Heart right ventricle (tissue), 16 donors: ENCODE results near the gene TBC1D3B. TPM values are rescaled to one million over a fixed set of nuclear protein-coding genes. Genes with fewer than 3 reads are reported as not detected.
"Not testable (repeated sequence)": the region's sequence is repeated elsewhere in the genome, so short reads cannot be mapped to it uniquely, and the experiment has no call there.

Experiments used
- ATAC-seq, 8 donors: fragments of 200-7000 bp; cut with Tn5 transposase; one replicate each; pipeline ENCODE4 v1.9.1; 2020; ENCODE audit warnings: mild to moderate bottlenecking in 8 of 8, moderate library complexity in 8 of 8, moderate number of reproducible peaks in 1 of 8
- DNase-seq, 2 donors: peaks; one replicate each; pipeline ENCODE4 v3.0.0-alpha.2; 2020
- H3K27ac ChIP-seq, 10 donors: fragments of 200-600 bp; sonication (generic) in 2 of 10; one replicate each; pipeline versions ENCODE4 v1.5.0 to v1.8.0; 2020 to 2022; ENCODE audit warnings: mild to moderate bottlenecking in 3 of 10
- H3K27me3 ChIP-seq, 7 donors: fragments of 200-600 bp; one replicate each; pipeline ENCODE4 v1.8.0; 2021 to 2022; ENCODE audit warnings: mild to moderate bottlenecking in 2 of 7
- H3K36me3 ChIP-seq, 9 donors: fragments of 200-600 bp; sonication (generic) in 1 of 9; one replicate each; pipeline versions ENCODE4 v1.5.0 to v1.8.0; 2020 to 2022; ENCODE audit warnings: mild to moderate bottlenecking in 2 of 9
- H3K4me1 ChIP-seq, 9 donors: fragments of 200-600 bp; sonication (generic) in 1 of 9; one replicate each; pipeline versions ENCODE4 v1.5.0 to v1.8.0; 2020 to 2022; ENCODE audit warnings: mild to moderate bottlenecking in 4 of 9
- H3K4me3 ChIP-seq, 10 donors: fragments of 200-600 bp; sonication (generic) in 2 of 10; one replicate each; pipeline versions ENCODE4 v1.5.0 to v1.8.0; 2020 to 2022; ENCODE audit warnings: mild to moderate bottlenecking in 7 of 10, moderate library complexity in 2 of 10
- H3K9me3 ChIP-seq, 11 donors: fragments of 200-600 bp in 10 of 11; sonication (generic) in 2 of 11; one replicate each; pipeline versions ENCODE4 v1.5.0 to v1.8.0; 2013 to 2022; ENCODE audit warnings: mild to moderate bottlenecking in 2 of 11, control low read depth in 1 of 11, moderate library complexity in 1 of 11
- WGBS, 2 donors: extraction: QIAGEN DNeasy Blood & Tissue Kit; methylation state at CpG; one replicate each; pipeline ENCODE4 v1.1.7; 2013; ENCODE audit warnings: inconsistent platforms in 1 of 2; 5-methylcytosine and 5-hydroxymethylcytosine counted together
- intact Hi-C, 10 donors: fragments of 100-400 bp; cut with DNase I; formaldehyde crosslinking; loops; one replicate each; pipeline versions ENCODE4 v1.11.1 to v1.14.2; 2022
- polyA plus RNA-seq, 2 donors: library from polyadenylated mRNA; stranded (reverse); fragments of 200-250 nt; gene quantifications; one replicate each; pipeline ENCODE4 v1.2.3, GENCODE V29; 2013
- total RNA-seq, 10 donors: library from RNA; stranded (reverse); fragmentation: NEBNext Ultra II Directional in 3 of 10; extraction: Animal tissue kit (Norgen Biotek cat#: 25700) in 3 of 10; gene quantifications; one replicate each; pipeline versions ENCODE4 v1.2.1 to v1.2.4, GENCODE V29; 2021 to 2023
- TF ChIP-seq, protein P1 (sequence below), 9 donors: fragments of 200-600 bp; sonication (generic) in 2 of 9; IDR thresholded peaks; one replicate each; pipeline versions ENCODE4 v1.5.0 to v1.8.0; 2021 to 2022; ENCODE audit warnings: antibody characterized with exemption in 9 of 9, mild to moderate bottlenecking in 5 of 9, moderate library complexity in 1 of 9
- donor health status: Arrhythmogenic right ventricular cardiomyopathy.
- donor health status: ischemic (EF 13 %, LVEDD 7.1; RV severe dilation, severe dysfunction).
- donor health status: healthy with polysubstance abuse.
- donor health status: DM: no; HTN: yes; CAD: no.
- donor health status: DM: no; HTN: no; CAD: no.
- donor health status: ischemic (EF 25% LVEDD 6.9; RV normal size, moderate dysfunction).
- donor health status: ischemic (EF 25% LVEDD 5.7; RV mildly dilated, moderate dysfunction).
- donor health status: healthy.
- donor health status: DM: yes; HTN: yes; CAD: no.
- donor health status: Ischemic cardiomyopathy.
- donor health status: ischemic (EF 35%, LVEDD 5.7; RV mildly dilated, moderate dysfunction).
- donor health status: nonischemic (EF 11% LVEDD 7.7; RV severe dilation, severe dysfunction).
- donor health status: DM: yes; HTN: yes; CAD: no.
- donor health status: PGD.
- donor health status: ischemic (EF 29% LVEDD 5.4; RV normal size, mild dysfunction).
- donor health status: nonischemic (EF 23%, LVEDD 6.1; RV moderate dilation, normal function).

TBC1D3B gene
- total and polyA plus RNA-seq, 12 donors: 0.42 to 5.9 (median 1.7) TPM

DNA sequence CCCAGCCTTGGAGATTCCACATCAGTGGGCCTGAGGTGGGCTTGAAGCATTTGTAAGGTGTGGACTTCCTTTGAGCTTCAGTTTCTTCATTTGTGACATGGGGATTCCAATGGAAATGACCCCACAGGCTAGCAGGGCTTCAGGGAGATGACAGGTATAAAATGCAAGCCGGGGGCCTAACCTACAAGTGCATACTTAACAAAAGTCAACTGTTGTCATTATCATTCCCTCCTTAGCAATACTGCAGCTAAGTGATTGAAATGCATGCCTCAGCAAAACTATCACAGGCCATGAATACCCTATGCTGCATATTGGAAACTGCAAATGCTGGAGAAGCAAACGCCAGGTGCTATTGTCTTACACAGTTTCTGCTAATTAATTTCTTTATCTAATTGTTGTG lies 53.0 kb downstream of the TBC1D3B start:
- H3K4me3 ChIP-seq: no peak overlapping the region
- peaks cover 0 to 26% (median 17%) of the 10 kb centered on the region in 11 donors for H3K9me3 ChIP-seq
- TF ChIP-seq, protein P1, sequence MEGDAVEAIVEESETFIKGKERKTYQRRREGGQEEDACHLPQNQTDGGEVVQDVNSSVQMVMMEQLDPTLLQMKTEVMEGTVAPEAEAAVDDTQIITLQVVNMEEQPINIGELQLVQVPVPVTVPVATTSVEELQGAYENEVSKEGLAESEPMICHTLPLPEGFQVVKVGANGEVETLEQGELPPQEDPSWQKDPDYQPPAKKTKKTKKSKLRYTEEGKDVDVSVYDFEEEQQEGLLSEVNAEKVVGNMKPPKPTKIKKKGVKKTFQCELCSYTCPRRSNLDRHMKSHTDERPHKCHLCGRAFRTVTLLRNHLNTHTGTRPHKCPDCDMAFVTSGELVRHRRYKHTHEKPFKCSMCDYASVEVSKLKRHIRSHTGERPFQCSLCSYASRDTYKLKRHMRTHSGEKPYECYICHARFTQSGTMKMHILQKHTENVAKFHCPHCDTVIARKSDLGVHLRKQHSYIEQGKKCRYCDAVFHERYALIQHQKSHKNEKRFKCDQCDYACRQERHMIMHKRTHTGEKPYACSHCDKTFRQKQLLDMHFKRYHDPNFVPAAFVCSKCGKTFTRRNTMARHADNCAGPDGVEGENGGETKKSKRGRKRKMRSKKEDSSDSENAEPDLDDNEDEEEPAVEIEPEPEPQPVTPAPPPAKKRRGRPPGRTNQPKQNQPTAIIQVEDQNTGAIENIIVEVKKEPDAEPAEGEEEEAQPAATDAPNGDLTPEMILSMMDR (IDR thresholded peaks at IDR 0.05): no peak
- ATAC-seq (no peak), DNase-seq (no peak)
- H3K27me3 ChIP-seq: peaks cover 0 to 4% (median 0%) of the 10 kb centered on the region in 7 donors
- WGBS, 2 donors: 67 to 68% methylated on average over 2 of the region's 2 CpGs
- no peaks in the 10 kb centered on the region for H3K36me3 ChIP-seq
- no peaks in the 10 kb centered on the region for H3K4me1 ChIP-seq
- no peak overlapping the region for H3K27ac ChIP-seq
- intact Hi-C loops: loop anchor here in 1 of 10 donors (2.0 kb wide), 1 partner anchor 15 kb away; no protein-coding TSS in a partner anchor

DNA sequence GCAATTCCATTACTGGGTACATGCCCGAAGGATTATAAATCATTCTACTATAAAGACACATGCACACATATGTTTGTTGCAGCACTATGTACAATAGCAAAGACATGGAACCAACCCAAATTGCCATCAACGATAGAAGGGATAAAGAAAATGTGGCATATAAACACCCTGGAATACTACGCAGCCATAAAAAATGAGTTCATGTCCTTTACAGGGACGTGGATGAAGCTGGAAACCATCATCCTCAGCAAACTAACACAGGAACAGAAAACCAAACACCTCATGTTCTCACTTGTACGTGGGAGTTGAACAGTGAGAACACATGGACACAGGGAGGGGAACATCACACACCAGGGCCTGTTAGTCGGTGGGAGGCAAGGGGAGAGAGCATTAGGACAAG lies 55.3 kb downstream of the TBC1D3B start:
- not testable (repeated sequence) for ATAC-seq, H3K36me3 ChIP-seq
- 63 to 71% methylated on average over 6 of the region's 6 CpGs for WGBS, 2 donors

DNA sequence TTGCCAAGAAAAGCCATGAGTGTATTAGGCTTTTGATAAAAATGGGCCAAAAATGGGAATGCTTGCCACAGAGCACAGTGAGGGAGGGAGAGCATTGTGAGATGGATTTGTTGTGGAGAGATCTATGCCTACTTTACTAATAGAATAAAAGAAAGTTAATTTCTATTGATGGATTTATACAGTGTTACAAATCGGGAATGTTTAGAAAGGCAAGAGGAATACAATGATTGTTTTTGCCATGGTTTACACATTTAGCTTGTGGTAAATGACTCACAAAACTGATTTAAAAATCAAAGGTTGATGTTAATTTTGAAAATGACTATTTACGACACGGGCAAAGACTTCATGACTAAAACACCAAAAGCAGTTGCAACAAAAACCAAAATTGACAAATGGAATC lies 56.2 kb downstream of the TBC1D3B start:
- H3K9me3 ChIP-seq: peaks cover 0 to 8% (median 6%) of the 10 kb centered on the region in 11 donors
- DNase-seq (no peak), ATAC-seq (no peak)
- TF ChIP-seq, protein P1 (IDR thresholded peaks at IDR 0.05): no peak
- H3K27me3 ChIP-seq: no peaks in the 10 kb centered on the region
- intact Hi-C loops: no loop called here
- no peak overlapping the region for H3K4me3 ChIP-seq
- H3K27ac ChIP-seq: no peak overlapping the region
- H3K36me3 ChIP-seq: no peaks in the 10 kb centered on the region
- H3K4me1 ChIP-seq: no peaks in the 10 kb centered on the region
- WGBS, 2 donors: 71 to 73% methylated on average over 3 of the region's 3 CpGs

More for the DNA sequence above, 55.3 kb downstream of the TBC1D3B start:
- DNase-seq, H3K4me3 ChIP-seq, H3K4me1 ChIP-seq, H3K27me3 ChIP-seq, intact Hi-C loops, H3K27ac ChIP-seq: not testable (repeated sequence)
- H3K9me3 ChIP-seq: peaks cover 0 to 17% (median 15%) of the 10 kb centered on the region in 11 donors

DNA sequence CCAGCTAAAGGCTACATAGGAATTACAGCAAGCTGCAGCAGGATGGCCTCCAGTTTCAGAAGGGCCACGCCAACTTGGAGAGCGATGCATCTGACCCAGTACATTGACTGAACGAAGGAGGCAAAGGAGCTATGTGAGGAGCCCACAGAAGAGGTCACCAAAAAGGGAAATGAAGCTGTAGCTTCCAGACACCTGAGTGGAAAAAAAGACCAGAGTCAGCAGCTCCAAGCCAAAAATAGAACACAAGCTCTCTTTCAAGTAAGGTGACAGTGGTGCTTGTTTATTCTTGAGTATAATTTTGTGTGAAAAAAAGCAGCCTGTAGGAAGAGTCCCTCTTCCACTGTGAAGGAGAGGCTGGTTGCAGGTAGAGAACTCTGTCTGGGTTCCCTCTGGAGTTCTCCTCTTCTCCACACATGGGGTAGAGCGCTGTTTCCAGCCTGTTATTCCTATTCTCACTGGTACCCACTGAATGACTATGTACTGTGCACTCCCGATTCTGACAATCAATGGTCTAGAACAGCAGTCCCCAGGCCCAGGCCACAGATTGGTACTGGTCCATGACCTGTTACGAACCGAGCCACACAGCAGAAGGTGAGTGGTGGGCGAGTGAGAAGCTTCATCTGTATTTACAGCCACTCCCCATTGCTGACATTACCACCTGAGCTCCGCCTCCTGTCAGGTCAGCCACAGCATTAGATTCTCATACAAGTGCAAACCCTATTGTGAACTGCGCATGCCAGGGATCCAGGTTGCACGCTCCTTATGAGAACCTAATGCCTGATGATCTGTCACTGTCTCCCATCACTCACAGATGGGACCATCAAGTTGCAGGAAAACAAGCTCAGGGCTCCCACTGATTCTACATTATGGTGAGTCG lies 57.7 kb downstream of the TBC1D3B start:
- ATAC-seq (peak in 1 of 8 donors; percentile 43), DNase-seq (no peak)
- H3K36me3 ChIP-seq: no peaks in the 10 kb centered on the region
- H3K27me3 ChIP-seq: no peaks in the 10 kb centered on the region
- no peaks in the 10 kb centered on the region for H3K9me3 ChIP-seq
- TF ChIP-seq, protein P1 (IDR thresholded peaks at IDR 0.05): no peak
- intact Hi-C loops: loop anchor here in 3 of 10 donors (10.0 kb wide), 2 partner anchors 64 to 66 kb away; no protein-coding TSS in a partner anchor
- H3K4me1 ChIP-seq: no peaks in the 10 kb centered on the region
- 87 to 89% methylated on average over 12 of the region's 12 CpGs for WGBS, 2 donors
- no peak overlapping the region for H3K4me3 ChIP-seq
- H3K27ac ChIP-seq: no peak overlapping the region
